Spleen (tissue), 7 donors: ENCODE measurements around the gene ACTA2.

Experiments
- POLR2AphosphoS5 ChIP-seq, 3 donors: sonication (generic); formaldehyde crosslinking; IDR thresholded peaks; one replicate each; pipeline ENCODE4 v1.5.1; 2017; ENCODE audit warnings: antibody characterized with exemption in 3 of 3
- TF ChIP-seq, protein P1 (sequence below), 11 experiments: fragments of 200-600 bp in 7 of 11; fragments of 450-650 bp in 4 of 11; sonication (generic) in 4 of 11; IDR thresholded peaks in 8 of 11; conservative IDR thresholded peaks in 3 of 11; 1 replicate in 7 of 11; 2 replicates in 4 of 11; pipeline versions ENCODE4 v1.4.0 to v1.8.0; 2016 to 2021; ENCODE audit warnings: antibody characterized with exemption in 11 of 11, inconsistent platforms in 4 of 11, mild to moderate bottlenecking in 1 of 11
- donor health status: DM: no; HTN: no; CAD: no; lungs with moderate emphysema.
- donor health status: DM: no; HTN: no; CAD: no.
- donor health status: DM: no; HTN: no; CAD: no.

DNA sequence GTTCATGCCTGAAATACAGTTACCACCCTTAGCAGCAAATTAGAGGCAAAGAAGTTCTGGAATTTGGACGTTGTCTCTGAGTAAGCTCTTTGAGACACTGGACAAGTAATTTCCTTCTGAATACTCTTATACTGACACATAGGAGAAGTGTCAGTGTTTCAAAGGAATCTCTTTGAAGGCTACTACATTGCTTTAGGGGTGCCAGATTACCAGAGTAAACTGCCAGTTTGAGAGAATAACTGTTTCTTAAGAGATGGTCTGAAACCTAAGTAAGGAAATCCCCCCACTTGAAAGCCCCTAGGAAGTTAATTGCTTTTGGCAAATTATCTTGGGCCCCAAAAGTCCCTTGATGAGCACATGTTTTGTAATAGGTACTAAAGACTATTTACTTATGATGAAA lies 41.4 kb upstream of the ACTA2 start:
- TF ChIP-seq, protein P1, sequence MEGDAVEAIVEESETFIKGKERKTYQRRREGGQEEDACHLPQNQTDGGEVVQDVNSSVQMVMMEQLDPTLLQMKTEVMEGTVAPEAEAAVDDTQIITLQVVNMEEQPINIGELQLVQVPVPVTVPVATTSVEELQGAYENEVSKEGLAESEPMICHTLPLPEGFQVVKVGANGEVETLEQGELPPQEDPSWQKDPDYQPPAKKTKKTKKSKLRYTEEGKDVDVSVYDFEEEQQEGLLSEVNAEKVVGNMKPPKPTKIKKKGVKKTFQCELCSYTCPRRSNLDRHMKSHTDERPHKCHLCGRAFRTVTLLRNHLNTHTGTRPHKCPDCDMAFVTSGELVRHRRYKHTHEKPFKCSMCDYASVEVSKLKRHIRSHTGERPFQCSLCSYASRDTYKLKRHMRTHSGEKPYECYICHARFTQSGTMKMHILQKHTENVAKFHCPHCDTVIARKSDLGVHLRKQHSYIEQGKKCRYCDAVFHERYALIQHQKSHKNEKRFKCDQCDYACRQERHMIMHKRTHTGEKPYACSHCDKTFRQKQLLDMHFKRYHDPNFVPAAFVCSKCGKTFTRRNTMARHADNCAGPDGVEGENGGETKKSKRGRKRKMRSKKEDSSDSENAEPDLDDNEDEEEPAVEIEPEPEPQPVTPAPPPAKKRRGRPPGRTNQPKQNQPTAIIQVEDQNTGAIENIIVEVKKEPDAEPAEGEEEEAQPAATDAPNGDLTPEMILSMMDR (IDR thresholded peaks at IDR 0.05 in 8 of 11, conservative IDR thresholded peaks at IDR 0.05 in 3 of 11): no peak
- TF ChIP-seq POLR2AphosphoS5 (IDR thresholded peaks at IDR 0.05): no peak
